DLD1 (cell line): ENCODE measurements around the gene CDK8.
"Not testable (repeated sequence)": the region's sequence is repeated elsewhere in the genome, so short reads cannot be mapped to it uniquely, and the experiment has no call there.

Experiments
- in situ Hi-C: cut with HindIII; loops from 2 replicates; pipeline ENCODE4 v1.10.0; 2017; ENCODE audit warnings: low sequenced_read_pairs

The CDK8 gene

GRCh38 chr13:26252006-26252405 is 1.9 kb upstream of the CDK8 start:
- in situ Hi-C loops = not testable (repeated sequence)

- in situ Hi-C loops = no loop called here
Observed at GRCh38 chr13:26253262-26253786, 605 bp upstream of the CDK8 start.

GRCh38 chr13:26254583-26255111 is 718 bp downstream of the CDK8 start:
- in situ Hi-C loops = no loop called here

- in situ Hi-C loops = no loop called here
Observed at GRCh38 chr13:26255115-26255514, 1.2 kb downstream of the CDK8 start.

GRCh38 chr13:26255691-26256277 is 1.9 kb downstream of the CDK8 start:
- in situ Hi-C loops = no loop called here

- in situ Hi-C loops = no loop called here
Observed at GRCh38 chr13:26257049-26257448, 3.1 kb downstream of the CDK8 start.

- in situ Hi-C loops = no loop called here
Observed at GRCh38 chr13:26259634-26260033, 5.7 kb downstream of the CDK8 start.

GRCh38 chr13:26262156-26262555 is 8.2 kb downstream of the CDK8 start:
- in situ Hi-C loops = no loop called here

- in situ Hi-C loops = no loop called here
Observed at GRCh38 chr13:26266311-26266710, 12.4 kb downstream of the CDK8 start.

GRCh38 chr13:26270707-26271106 is 16.8 kb downstream of the CDK8 start:
- in situ Hi-C loops = no loop called here

- in situ Hi-C loops = no loop called here
Observed at GRCh38 chr13:26272621-26273020, 18.7 kb downstream of the CDK8 start.

GRCh38 chr13:26280295-26280694 is 26.4 kb downstream of the CDK8 start:
- in situ Hi-C loops = no loop called here

- in situ Hi-C loops = no loop called here
Observed at GRCh38 chr13:26280822-26281221, 26.9 kb downstream of the CDK8 start.

GRCh38 chr13:26285911-26286310 is 32.0 kb downstream of the CDK8 start:
- in situ Hi-C loops = not testable (repeated sequence)

- in situ Hi-C loops = not testable (repeated sequence)
Observed at GRCh38 chr13:26288838-26289237, 34.9 kb downstream of the CDK8 start.

GRCh38 chr13:26295812-26296211 is 41.9 kb downstream of the CDK8 start:
- in situ Hi-C loops = no loop called here

GRCh38 chr13:26299168-26299750 is 45.3 kb downstream of the CDK8 start:
- in situ Hi-C loops = no loop called here

GRCh38 chr13:26300140-26300539 is 46.2 kb downstream of the CDK8 start:
- in situ Hi-C loops = no loop called here

- in situ Hi-C loops = no loop called here
Observed at GRCh38 chr13:26305676-26306075, 51.7 kb downstream of the CDK8 start.

GRCh38 chr13:26307701-26308100 is 53.8 kb downstream of the CDK8 start:
- in situ Hi-C loops = no loop called here

- in situ Hi-C loops = no loop called here
Observed at GRCh38 chr13:26308250-26308649, 54.3 kb downstream of the CDK8 start.

GRCh38 chr13:26308836-26309235 is 54.9 kb downstream of the CDK8 start:
- in situ Hi-C loops = no loop called here
